ENCODE results near the gene MCM5.

DNA sequence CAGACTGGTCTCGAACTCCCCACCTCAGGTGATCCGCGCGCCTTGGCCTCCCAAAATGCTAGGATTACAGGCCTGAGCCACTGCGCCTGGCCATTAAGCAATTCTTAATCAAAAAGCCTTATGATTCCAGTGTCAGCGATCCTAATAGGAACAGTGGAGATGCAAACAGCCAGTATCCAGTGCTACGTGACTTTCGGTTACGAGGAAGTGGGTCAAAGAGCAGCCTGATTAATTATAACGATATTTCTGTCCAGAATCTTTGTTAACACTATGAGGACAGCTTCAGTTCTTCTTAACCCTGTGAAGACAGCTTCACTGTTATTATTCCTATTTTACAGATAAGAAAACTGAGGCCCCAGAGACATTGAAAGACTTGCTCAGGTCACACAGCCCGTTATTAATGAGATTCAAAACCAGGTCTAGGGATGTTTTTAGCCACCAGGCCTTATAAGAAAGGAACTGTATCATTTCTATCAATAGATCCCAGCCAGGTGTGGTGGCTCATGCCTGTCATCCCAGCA, 36.3 kb upstream of the MCM5 start:
- no peak for TF ChIP-seq EP300 (IDR thresholded peaks at IDR 0.05; ENCODE audit: borderline replicate concordance)
- TF ChIP-seq NFIC (IDR thresholded peaks at IDR 0.05), result no peak
- TF ChIP-seq, protein P1, sequence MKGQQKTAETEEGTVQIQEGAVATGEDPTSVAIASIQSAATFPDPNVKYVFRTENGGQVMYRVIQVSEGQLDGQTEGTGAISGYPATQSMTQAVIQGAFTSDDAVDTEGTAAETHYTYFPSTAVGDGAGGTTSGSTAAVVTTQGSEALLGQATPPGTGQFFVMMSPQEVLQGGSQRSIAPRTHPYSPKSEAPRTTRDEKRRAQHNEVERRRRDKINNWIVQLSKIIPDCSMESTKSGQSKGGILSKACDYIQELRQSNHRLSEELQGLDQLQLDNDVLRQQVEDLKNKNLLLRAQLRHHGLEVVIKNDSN (IDR thresholded peaks at IDR 0.05), result no peak
- TF ChIP-seq, protein P2, sequence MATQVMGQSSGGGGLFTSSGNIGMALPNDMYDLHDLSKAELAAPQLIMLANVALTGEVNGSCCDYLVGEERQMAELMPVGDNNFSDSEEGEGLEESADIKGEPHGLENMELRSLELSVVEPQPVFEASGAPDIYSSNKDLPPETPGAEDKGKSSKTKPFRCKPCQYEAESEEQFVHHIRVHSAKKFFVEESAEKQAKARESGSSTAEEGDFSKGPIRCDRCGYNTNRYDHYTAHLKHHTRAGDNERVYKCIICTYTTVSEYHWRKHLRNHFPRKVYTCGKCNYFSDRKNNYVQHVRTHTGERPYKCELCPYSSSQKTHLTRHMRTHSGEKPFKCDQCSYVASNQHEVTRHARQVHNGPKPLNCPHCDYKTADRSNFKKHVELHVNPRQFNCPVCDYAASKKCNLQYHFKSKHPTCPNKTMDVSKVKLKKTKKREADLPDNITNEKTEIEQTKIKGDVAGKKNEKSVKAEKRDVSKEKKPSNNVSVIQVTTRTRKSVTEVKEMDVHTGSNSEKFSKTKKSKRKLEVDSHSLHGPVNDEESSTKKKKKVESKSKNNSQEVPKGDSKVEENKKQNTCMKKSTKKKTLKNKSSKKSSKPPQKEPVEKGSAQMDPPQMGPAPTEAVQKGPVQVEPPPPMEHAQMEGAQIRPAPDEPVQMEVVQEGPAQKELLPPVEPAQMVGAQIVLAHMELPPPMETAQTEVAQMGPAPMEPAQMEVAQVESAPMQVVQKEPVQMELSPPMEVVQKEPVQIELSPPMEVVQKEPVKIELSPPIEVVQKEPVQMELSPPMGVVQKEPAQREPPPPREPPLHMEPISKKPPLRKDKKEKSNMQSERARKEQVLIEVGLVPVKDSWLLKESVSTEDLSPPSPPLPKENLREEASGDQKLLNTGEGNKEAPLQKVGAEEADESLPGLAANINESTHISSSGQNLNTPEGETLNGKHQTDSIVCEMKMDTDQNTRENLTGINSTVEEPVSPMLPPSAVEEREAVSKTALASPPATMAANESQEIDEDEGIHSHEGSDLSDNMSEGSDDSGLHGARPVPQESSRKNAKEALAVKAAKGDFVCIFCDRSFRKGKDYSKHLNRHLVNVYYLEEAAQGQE (IDR thresholded peaks at IDR 0.05; ENCODE audit: low read depth), result no peak
- no peak for TF ChIP-seq RAD21 (IDR thresholded peaks at IDR 0.05; ENCODE audit: low read depth)
- no peak for TF ChIP-seq TAF1 (IDR thresholded peaks at IDR 0.05; ENCODE audit: low read depth)
- TF ChIP-seq, protein P3, sequence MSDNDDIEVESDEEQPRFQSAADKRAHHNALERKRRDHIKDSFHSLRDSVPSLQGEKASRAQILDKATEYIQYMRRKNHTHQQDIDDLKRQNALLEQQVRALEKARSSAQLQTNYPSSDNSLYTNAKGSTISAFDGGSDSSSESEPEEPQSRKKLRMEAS (IDR thresholded peaks at IDR 0.05), result no peak

Data from Ishikawa (cell line).